Measurements from ENCODE around the gene C12orf43. TPM values are rescaled to one million over a fixed set of nuclear protein-coding genes. Genes with fewer than 3 reads are reported as not detected.

Gene C12orf43
- total RNA-seq, 1 experiment from 2014 or later = 22.1 TPM

DNA sequence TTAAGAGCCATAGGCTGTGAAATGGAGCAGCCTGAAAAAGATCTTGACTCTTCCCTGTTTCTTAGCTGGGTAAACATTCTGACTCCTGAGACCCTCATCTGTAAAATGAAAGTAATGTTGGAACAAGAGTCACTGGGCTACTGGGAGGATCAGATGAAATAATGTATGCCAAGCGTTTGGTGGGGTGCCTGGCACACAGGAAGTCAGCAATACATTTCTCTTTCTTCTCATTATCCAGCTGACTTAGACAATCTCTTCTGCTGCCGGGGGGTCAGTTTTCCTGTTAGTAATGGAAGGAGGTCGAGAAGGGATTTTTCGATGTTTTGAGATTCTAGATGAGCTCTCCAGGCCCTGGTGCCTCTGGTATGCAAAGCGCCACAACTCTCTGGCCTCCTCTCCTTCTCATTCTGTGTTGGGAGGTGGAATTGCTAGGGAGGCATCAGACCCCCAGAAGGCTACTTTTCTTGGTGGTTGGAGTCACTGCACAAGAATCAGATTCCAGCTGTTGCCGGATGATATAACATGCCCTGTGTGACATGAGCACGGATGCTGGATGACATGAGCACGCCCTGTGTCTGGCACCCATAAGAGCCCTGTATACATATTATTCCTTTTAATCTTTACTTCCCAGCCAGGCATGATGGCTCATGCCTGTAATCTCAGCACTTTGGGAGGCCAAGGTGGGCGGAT is 18.5 kb upstream of the C12orf43 start:
- ChIA-PET POLR2A (interaction anchor here (0.6 kb wide), 1 partner anchor 16 kb away, joined by 4 read pairs; no protein-coding TSS in a partner anchor), CTCF (no interaction called here)
- Histone ChIP-seq H3K4me3 (ENCODE audit: low read depth, low read length) (no peak overlapping the region), H3K36me3 (ENCODE audit: control insufficient read depth, insufficient read depth, low read length) (no peaks in the 10 kb centered on the region), H3K9me3 (no peaks in the 10 kb centered on the region), H3K4me1 (no peaks in the 10 kb centered on the region; the same call in 1 of the 2 replicates), H3K27me3 (replicated peaks; ENCODE audit: control insufficient read depth, insufficient read depth, low read length) (no peaks in the 10 kb centered on the region)
- Mint-ChIP-seq H3K27me3 (ENCODE audit: insufficient read depth, unreplicated experiment) (no peaks in the 10 kb centered on the region), H3K9me3 (ENCODE audit: unreplicated experiment) (no peaks in the 10 kb centered on the region), H3K27ac (ENCODE audit: unreplicated experiment) (no peak overlapping the region), H3K4me1 (ENCODE audit: low read depth, unreplicated experiment) (no peaks in the 10 kb centered on the region), H3K36me3 (ENCODE audit: insufficient read depth, unreplicated experiment) (no peaks in the 10 kb centered on the region), H3K4me3 (ENCODE audit: unreplicated experiment) (no peak overlapping the region)
- DNase-seq = no peak
- intact Hi-C loops (cut with micrococcal nuclease; ENCODE audit: unreplicated experiment) = no loop called here
- TF ChIP-seq, protein P1, sequence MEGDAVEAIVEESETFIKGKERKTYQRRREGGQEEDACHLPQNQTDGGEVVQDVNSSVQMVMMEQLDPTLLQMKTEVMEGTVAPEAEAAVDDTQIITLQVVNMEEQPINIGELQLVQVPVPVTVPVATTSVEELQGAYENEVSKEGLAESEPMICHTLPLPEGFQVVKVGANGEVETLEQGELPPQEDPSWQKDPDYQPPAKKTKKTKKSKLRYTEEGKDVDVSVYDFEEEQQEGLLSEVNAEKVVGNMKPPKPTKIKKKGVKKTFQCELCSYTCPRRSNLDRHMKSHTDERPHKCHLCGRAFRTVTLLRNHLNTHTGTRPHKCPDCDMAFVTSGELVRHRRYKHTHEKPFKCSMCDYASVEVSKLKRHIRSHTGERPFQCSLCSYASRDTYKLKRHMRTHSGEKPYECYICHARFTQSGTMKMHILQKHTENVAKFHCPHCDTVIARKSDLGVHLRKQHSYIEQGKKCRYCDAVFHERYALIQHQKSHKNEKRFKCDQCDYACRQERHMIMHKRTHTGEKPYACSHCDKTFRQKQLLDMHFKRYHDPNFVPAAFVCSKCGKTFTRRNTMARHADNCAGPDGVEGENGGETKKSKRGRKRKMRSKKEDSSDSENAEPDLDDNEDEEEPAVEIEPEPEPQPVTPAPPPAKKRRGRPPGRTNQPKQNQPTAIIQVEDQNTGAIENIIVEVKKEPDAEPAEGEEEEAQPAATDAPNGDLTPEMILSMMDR (IDR thresholded peaks at IDR 0.05; ENCODE audit: insufficient read depth in 1 of 2, low read depth in 1 of 2, low read length in 1 of 2, severe bottlenecking in 1 of 2, unreplicated experiment in 1 of 2) = no peak
- no TSS peak for BruUV-seq (replicated peaks)

DNA sequence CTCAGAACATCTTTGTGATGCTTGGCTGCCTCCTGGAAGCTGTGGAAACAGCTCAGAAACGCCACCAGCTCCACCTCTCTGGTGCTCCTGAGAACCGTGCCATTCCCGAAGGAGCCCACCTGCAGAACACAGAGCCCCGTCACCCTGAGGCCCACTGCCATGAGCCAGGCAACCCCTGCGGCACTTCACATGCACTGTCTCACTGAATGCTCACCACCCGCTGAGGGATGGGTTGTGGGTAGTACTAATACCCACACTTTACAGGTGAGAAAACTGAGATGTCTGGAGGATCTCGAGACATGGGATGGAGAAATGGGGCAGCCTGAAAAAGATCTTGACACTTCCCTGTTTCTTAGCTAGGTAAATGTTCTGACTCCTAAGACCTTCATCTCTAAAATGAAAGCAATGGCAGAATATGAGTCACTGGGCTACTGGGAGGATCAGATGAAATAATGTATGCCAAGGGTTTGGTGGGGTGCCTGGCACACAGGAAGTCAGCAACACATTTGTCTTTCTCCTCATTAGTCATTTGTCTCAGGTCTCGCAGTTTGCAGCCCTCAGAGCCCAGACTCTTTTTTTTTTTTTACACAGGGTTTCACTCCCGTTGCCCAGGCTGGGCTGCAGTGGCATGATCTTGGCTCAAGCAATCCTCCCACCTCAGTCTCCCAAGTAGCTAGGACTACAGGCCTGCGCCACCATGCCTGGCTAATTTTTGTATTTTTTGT is 17.5 kb upstream of the C12orf43 start:
- Histone ChIP-seq H3K27me3 (replicated peaks; ENCODE audit: control insufficient read depth, insufficient read depth, low read length) (no peaks in the 10 kb centered on the region), H3K4me1 (no peaks in the 10 kb centered on the region; the same call in 1 of the 2 replicates), H3K36me3 (ENCODE audit: control insufficient read depth, insufficient read depth, low read length) (no peaks in the 10 kb centered on the region), H3K4me3 (ENCODE audit: low read depth, low read length) (no peak overlapping the region), H3K9me3 (no peaks in the 10 kb centered on the region)
- CTCF ChIA-PET = interaction anchor here (0.6 kb wide), 1 partner anchor 8 kb away, joined by 3 read pairs; no protein-coding TSS in a partner anchor
- H3K9me3 Mint-ChIP-seq (ENCODE audit: unreplicated experiment) = no peaks in the 10 kb centered on the region
- TF ChIP-seq, protein P1 (IDR thresholded peaks at IDR 0.05; ENCODE audit: insufficient read depth in 1 of 2, low read depth in 1 of 2, low read length in 1 of 2, severe bottlenecking in 1 of 2, unreplicated experiment in 1 of 2) = no peak
- no peak overlapping the region for H3K27ac Mint-ChIP-seq (ENCODE audit: unreplicated experiment)
- H3K36me3 Mint-ChIP-seq (ENCODE audit: insufficient read depth, unreplicated experiment) = no peaks in the 10 kb centered on the region
- DNase-seq = no peak
- intact Hi-C loops (cut with micrococcal nuclease; ENCODE audit: unreplicated experiment) = no loop called here
- BruUV-seq (replicated peaks) = no TSS peak
- H3K4me1 Mint-ChIP-seq (ENCODE audit: low read depth, unreplicated experiment) = no peaks in the 10 kb centered on the region
- no peaks in the 10 kb centered on the region for H3K27me3 Mint-ChIP-seq (ENCODE audit: insufficient read depth, unreplicated experiment)
- H3K4me3 Mint-ChIP-seq (ENCODE audit: unreplicated experiment) = no peak overlapping the region
- POLR2A ChIA-PET = no interaction called here

DNA sequence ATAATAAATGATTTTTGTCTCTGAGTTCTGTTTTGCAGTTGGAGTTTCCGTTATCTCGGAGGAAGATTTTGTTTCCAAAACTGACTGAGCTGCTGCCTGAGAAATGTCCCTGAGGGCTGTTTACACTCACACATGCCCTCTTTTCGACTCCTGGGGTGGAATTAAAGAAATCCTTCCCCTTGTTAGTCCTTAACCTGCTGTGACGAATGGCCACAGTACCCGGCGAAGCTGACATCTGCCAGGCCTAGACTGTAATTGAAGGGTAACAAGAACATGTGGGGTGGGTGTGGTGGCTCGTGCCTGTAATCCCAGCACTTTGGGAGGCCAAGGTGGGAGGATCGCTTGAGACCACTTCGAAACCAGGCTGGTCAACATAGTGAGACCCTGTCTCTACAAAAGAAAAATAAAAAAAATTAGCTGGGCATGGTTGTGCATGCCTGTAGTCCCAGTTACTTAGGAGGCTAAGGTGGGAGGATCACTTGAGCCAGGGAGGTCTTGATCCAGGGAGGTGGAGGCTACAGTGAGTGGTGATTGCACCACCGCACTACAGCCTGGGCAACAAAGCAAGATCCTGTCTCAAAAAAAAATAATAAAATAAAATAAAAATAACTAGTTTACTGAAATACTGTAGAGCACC is 14.4 kb upstream of the C12orf43 start:
- H3K27me3 ChIP-seq (replicated peaks; ENCODE audit: control insufficient read depth, insufficient read depth, low read length) = no peaks in the 10 kb centered on the region
- BruUV-seq (replicated peaks) = no TSS peak
- peaks cover 15% of the 10 kb centered on the region for H3K4me1 ChIP-seq
- no peaks in the 10 kb centered on the region; the same call in 1 of the 2 replicates for H3K36me3 ChIP-seq (ENCODE audit: control insufficient read depth, insufficient read depth, low read length)
- Mint-ChIP-seq H3K36me3 (ENCODE audit: insufficient read depth, unreplicated experiment) (peaks cover 9% of the 10 kb centered on the region), H3K27ac (ENCODE audit: unreplicated experiment) (peak overlapping the region; percentile 31), H3K4me1 (ENCODE audit: low read depth, unreplicated experiment) (peaks cover 8% of the 10 kb centered on the region), H3K27me3 (ENCODE audit: insufficient read depth, unreplicated experiment) (no peaks in the 10 kb centered on the region), H3K9me3 (ENCODE audit: unreplicated experiment) (no peaks in the 10 kb centered on the region), H3K4me3 (ENCODE audit: unreplicated experiment) (no peak overlapping the region)
- H3K4me3 ChIP-seq (ENCODE audit: low read depth, low read length) = no peak overlapping the region
- POLR2A ChIA-PET = no interaction called here
- CTCF ChIA-PET = no interaction called here
- TF ChIP-seq, protein P1 (IDR thresholded peaks at IDR 0.05; ENCODE audit: insufficient read depth in 1 of 2, low read depth in 1 of 2, low read length in 1 of 2, severe bottlenecking in 1 of 2, unreplicated experiment in 1 of 2) = no peak
- H3K9me3 ChIP-seq = peaks cover 13% of the 10 kb centered on the region
- DNase-seq = no peak
- intact Hi-C loops (cut with micrococcal nuclease; ENCODE audit: unreplicated experiment) = no loop called here

Measured in Caco-2 (cell line).